ENCODE data around the gene BCL2.

The BCL2 gene

DNA sequence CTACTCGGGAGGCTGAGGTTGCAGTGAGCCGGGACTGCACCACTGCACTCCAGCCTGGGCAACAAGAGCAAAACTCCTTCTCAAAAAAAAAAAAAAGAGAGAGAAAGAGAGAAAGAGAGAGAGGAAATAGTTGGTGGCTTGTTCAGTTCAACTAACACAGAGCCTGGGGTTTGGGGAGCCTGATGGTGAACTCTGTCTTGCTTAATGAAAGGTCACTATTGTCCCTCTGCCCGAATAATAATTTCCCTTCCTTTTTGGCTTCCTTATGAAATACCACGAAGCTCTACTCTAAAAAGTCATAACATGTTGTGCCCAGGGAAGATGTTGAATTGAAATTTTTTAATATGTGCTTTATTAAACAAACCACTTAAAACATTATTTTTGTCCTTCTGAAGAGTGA is 17.3 kb downstream of the BCL2 start:
- no peak for DNase-seq (ENCODE audit: extremely low read depth, low read depth)
- no peak for TF ChIP-seq CTCF (IDR thresholded peaks at IDR 0.05; ENCODE audit: low read depth, low read length, missing control alignments)
- H3K4me3 ChIP-seq (replicated peaks; ENCODE audit: low read depth, low read length): no peak overlapping the region

- TF ChIP-seq CTCF (IDR thresholded peaks at IDR 0.05; ENCODE audit: low read depth, low read length, missing control alignments): no peak
- H3K4me3 ChIP-seq (replicated peaks; ENCODE audit: low read depth, low read length): no peak overlapping the region
- DNase-seq (ENCODE audit: extremely low read depth, low read depth): no peak
These were observed 18.1 kb downstream of the BCL2 start for GRCh38 chr18:63301434-63301833.

DNA sequence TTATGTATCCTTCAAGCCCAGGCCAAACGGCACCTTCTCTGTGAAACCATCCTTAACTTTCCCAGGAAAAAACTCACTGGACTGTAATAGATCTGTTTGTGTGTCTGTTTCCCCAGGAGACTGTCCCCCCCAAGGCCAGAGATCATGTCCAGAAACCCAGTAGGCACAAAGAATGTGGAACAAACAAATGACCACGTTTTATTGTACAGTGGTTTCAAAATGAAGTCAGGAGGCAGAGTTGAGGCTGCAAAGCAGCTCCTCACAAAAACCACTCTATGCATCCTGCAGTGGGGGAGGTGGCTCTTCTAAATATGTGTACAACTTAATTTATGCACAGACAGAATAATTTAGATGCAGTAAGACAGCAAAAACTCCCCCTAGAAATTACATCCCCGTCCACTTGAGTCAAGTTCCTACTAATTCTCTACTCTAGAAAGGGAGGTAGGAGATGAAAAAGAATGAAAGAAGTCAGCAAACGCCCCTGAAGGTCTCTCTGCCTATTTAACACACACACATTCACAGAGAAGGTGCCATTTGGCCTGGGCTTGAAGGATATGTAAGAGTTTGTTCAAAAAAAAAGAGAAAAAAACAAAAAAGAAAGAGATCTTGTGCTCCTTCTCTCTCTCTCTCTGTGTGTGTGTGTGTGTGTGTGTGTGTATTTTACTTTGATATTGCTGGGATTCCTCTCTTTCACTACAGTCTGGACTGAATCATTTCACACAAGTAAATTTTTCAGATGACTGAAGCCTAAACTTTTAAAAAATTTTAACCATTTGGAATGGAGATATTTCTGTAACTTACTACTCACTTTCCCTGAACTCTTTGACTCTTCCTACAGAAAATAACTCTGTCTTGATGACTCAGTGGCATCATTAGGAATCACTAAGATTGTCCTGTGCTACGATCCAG is 19.5 kb downstream of the BCL2 start:
- no peak overlapping the region for H3K4me3 ChIP-seq (replicated peaks; ENCODE audit: low read depth, low read length)
- DNase-seq (ENCODE audit: extremely low read depth, low read depth): no peak
- TF ChIP-seq CTCF (IDR thresholded peaks at IDR 0.05; ENCODE audit: low read depth, low read length, missing control alignments): no peak

- no peak for TF ChIP-seq CTCF (IDR thresholded peaks at IDR 0.05; ENCODE audit: low read depth, low read length, missing control alignments)
- H3K4me3 ChIP-seq (replicated peaks; ENCODE audit: low read depth, low read length): no peak overlapping the region
- DNase-seq (ENCODE audit: extremely low read depth, low read depth): no peak
These were observed 20.9 kb downstream of the BCL2 start for GRCh38 chr18:63298400-63299365.

DNA sequence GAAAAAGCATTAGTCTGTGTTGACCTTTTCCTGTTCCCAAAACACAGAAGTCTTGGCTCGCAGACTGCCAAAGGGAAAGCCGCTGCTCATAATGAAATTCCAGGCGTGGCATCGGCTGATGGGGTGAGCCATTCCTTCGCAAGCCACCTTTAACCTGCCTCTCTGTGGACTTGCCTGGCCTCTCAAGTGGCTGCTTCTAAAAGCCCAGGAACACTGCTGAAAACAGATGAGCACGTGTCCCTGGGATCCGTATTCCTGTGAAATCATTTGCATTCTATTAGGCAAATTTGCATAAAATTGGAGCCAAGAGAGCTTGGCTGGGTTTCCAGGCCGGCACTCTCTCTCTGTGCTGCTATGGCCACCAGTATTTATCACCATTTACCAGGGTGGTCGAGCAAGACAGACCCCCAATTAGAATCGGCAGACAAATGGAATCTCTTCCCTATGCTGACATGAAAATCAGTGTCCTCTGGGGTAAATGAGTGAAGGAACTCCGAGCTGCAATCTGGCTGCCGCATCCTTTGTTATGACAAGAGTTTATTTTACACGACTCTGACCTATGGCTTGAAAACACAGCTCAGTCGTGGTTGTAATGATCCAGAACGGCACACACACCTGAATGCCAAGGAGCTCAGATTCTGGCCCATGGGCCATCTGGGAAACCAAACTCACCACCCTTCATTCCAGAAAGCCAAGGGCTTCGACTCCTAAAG is 21.7 kb downstream of the BCL2 start:
- no peak overlapping the region for H3K4me3 ChIP-seq (replicated peaks; ENCODE audit: low read depth, low read length)
- no peak for TF ChIP-seq CTCF (IDR thresholded peaks at IDR 0.05; ENCODE audit: low read depth, low read length, missing control alignments)
- DNase-seq (ENCODE audit: extremely low read depth, low read depth): no peak

- no peak for TF ChIP-seq CTCF (IDR thresholded peaks at IDR 0.05; ENCODE audit: low read depth, low read length, missing control alignments)
- no peak overlapping the region for H3K4me3 ChIP-seq (replicated peaks; ENCODE audit: low read depth, low read length)
- no peak for DNase-seq (ENCODE audit: extremely low read depth, low read depth)
These were observed 25.6 kb downstream of the BCL2 start for GRCh38 chr18:63293935-63294334.
